ENCODE data around the gene BCKDHB.

The BCKDHB gene

DNA sequence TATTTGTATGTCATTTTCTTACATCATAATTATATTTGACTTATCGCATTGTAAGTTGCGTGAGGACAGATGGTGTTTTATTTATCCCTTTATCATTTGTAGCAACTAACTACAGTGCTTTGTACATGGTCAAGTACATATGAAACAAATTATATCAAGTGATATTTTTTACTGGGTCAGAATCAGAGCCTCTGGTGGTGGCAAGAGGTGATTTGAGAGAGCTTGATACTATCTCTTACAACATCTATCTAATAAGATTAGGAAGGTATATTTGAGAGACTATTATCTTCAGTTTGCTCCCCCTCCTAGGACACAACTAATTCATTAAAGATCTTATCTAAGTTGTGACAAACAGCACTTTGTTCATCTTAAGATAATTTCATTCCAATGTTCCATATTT lies 47.7 kb downstream of the BCKDHB start:
- DNase-seq = no peak

DNA sequence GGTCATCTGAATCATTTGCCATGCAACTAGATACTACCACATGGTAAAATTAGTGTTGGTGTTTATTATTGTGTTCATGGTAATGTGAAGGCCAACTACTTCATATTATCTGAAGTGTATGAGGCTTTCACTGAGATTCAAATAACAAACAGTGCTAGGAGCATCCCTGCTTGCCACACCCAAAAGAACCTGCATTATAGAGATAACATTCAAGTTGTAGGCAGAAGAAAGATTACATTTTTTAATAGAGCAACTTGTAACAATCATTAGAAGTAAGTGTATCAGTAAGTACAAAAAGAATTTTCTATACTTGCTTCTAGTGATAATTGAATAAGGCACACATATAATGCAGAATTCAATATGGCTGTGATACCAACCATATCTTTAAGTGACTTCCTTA lies 49.8 kb downstream of the BCKDHB start:
- no peak for DNase-seq

GRCh38 chr6:80158478-80158989 lies 52.1 kb downstream of the BCKDHB start:
- no peak for DNase-seq

DNA sequence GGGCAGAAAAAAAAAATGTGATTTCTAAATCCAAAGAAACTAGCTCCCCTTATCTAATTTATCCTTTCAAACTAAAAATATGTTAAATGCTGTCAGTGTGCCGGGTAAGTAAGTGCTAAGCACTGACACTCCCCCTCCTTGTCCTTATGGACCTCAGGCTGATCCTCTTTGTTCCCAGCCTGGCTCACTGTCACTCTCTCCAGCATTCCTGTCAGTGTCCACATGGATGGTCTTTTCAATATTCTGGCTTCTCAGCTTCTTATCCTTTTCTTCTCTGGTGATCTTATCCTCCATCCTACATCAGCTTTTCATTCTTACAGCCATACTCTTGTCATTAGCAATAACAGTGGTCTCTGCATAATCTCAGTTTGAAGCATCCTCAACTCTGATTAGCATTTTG lies 55.0 kb downstream of the BCKDHB start:
- no peak for DNase-seq

GRCh38 chr6:80163754-80164187 lies 57.3 kb downstream of the BCKDHB start:
- DNase-seq = peak; percentile 50

GRCh38 chr6:80165143-80165542 lies 58.7 kb downstream of the BCKDHB start:
- peak; percentile 75 for DNase-seq

- no peak for DNase-seq
These were observed 59.3 kb downstream of the BCKDHB start for GRCh38 chr6:80165819-80166218.

DNA sequence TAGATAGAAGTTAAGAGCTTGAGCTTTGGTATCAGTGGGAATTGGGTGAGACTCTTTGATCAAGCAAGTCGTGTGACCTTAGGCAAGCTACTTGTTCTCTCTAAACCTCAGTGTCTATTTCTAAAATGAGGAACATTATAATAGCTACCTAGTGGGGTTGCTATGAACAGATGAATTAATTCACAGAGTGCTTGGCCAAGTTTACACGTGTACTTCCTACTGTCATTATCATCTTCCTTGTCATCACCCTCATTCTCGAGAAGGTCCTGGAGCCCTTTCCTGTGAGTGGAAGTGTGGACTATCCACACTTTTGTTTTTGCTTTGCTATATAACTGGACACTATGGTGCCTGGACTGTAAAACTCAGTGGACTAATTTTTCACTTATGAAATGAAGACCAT lies 64.0 kb downstream of the BCKDHB start:
- DNase-seq = no peak

GRCh38 chr6:80173411-80173810 lies 66.9 kb downstream of the BCKDHB start:
- DNase-seq = no peak

- peak; percentile 56 for DNase-seq
These were observed 68.6 kb downstream of the BCKDHB start for GRCh38 chr6:80174900-80175572.

- DNase-seq = no peak
These were observed 73.2 kb downstream of the BCKDHB start for GRCh38 chr6:80179695-80180094.

- no peak for DNase-seq
These were observed 75.0 kb downstream of the BCKDHB start for GRCh38 chr6:80181352-80182081.

DNA sequence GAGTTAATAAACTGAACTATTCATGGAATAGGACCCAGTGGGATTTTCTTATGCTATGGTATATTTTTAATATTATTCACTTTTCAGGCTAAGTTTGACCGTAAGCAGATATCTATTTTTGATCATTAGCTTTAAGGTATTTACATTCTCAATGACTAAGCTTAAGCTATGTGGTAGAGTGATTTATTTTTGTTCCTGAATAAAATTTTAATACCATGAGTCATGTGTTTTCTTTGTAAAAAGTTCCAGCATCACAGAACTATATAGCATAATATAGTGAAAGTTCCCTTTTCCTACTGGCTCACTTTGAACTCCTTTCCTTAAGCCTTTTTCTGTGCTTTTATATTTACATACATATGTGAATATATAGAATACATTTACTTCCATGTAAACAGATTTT lies 75.8 kb downstream of the BCKDHB start:
- no peak for DNase-seq

DNA sequence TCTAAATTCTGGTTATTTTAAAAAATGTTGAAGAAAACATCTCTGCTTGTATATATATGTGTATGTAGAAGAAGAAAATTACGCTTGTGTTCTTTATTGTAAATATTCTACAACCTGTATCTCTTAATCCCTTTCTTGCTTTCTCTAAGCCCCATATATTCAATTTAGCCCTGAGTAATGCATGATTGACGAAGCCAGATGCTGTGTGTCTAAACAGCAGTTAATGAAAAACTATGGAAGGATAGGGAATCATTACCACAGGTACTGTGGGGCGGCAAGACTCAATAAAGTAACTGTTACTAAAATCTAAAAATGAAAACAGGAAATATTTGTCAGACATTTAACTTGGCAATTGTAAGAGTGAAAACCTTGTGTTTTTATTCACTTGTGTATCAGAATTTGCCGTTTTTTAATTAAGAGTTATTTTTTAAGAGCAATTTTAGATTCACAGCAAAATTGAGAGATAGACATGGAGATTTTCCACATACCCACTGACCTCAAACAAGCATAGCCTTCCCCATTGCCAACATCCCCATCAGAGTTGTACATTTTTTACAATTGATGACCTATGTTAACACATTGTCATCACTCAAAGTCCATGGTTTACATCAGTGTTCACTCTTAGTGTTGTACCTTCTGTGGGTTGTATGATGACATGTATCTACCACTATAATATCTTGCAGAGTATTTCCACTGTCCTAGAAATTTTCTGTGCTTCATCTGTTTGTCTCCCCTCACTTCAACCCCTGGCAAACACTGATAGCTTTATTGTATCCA lies 76.7 kb downstream of the BCKDHB start:
- no peak for DNase-seq

GRCh38 chr6:80185492-80185891 lies 79.0 kb downstream of the BCKDHB start:
- no peak for DNase-seq

- DNase-seq = no peak
These were observed 79.6 kb downstream of the BCKDHB start for GRCh38 chr6:80186082-80186481.

GRCh38 chr6:80196906-80197305 lies 90.4 kb downstream of the BCKDHB start:
- no peak for DNase-seq

- no peak for DNase-seq
These were observed 91.0 kb downstream of the BCKDHB start for GRCh38 chr6:80197474-80197873.

- no peak for DNase-seq
These were observed 91.5 kb downstream of the BCKDHB start for GRCh38 chr6:80197986-80198385.

DNA sequence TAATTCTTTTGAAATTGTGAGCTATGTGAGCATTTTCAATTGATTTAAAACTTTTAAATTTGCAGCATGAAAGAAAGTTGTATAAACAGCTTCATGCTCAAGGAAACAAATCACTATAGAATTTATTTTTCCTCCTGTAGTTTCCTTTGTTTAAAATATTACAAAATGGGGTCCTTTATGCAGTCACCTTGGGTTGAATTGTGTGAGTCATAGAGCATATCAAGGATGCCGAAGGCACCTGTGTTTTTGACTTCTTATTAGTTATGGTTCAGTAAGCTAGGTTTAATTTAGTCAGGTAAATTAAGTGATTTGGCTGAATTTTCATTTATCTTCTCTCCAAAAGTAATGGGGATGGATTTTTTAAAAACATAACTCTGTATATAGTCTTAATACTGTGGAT lies 96.8 kb downstream of the BCKDHB start:
- no peak for DNase-seq

DNA sequence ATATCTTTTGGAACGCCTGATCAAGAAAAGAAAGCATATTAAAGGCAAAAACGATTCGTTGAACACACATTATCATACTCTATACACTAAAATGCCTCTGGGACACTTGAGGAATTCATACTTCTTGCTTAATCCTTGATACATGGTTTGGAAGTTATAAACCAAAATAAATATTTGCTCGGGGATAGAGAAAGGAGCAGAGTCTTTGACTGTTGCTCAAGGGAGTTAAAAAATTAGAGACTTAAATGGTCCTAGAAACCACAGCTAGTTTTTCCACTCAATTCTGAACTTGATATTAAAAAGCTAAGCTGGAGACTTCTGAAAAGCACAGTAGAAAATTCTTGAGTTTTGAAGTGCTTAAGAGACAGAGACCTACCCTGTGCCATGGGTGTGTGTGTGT lies 98.9 kb downstream of the BCKDHB start:
- DNase-seq = no peak

GRCh38 chr6:80206758-80207157 lies 100.3 kb downstream of the BCKDHB start:
- no peak for DNase-seq

- peak; percentile 62 for DNase-seq
These were observed 103.0 kb downstream of the BCKDHB start for GRCh38 chr6:80209430-80209829.

DNA sequence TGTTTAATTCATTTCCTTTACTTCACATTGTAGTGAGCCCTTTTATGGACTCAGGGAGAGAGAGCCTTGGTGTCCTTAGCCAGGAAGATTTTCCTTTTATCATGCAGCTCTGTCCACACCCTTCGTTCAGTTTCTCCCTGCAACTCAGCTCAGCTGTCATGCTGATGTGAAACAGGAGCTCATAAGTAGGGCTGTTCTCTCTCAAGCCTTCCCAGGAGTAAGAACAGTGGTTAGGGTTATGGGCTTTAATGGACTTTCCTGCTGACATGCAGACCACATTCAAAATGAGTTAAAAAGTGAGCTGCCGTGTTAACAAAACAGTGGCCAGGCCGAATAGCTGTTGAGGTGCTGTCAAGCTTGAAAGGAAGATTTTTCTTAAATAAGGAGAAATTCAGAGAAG lies 104.1 kb downstream of the BCKDHB start:
- DNase-seq = no peak

All from GF-D8 (cell line).